ENCODE data around the gene NLE1. TPM values are rescaled to one million over a fixed set of nuclear protein-coding genes. Genes with fewer than 3 reads are reported as not detected.
A peak's percentile ranks its signal among the peaks of the same experiment; 100 is the strongest.

NLE1 gene
- total RNA-seq, 2 donors from 2014 or later, result 9.1 to 18.5 TPM

GRCh38 chr17:35088881-35089585 lies 53.1 kb downstream of the NLE1 start:
- peak; percentile 68 for TF ChIP-seq CTCF (IDR thresholded peaks at IDR 0.05)
- H3K4me3 ChIP-seq, result peak overlapping the region; percentile 79
- DNase-seq, result peak; percentile 91
- H3K9ac ChIP-seq (ENCODE audit: low read depth in 2 of 2, low read length in 2 of 2), result peak overlapping the region; percentile 99
- no peaks in the 10 kb centered on the region for H3K27me3 ChIP-seq
- H3K9me3 ChIP-seq, result no peaks in the 10 kb centered on the region
- no peaks in the 10 kb centered on the region for H3K36me3 ChIP-seq
- H3K4me1 ChIP-seq, result peaks cover 10% of the 10 kb centered on the region
- H3K27ac ChIP-seq, result peak overlapping the region; percentile 98
- intact Hi-C loops (cut with DNase I), result loop anchor here (2.0 kb wide), 1 partner anchor 90 kb away; no protein-coding TSS in a partner anchor

- no peaks in the 10 kb centered on the region for H3K9me3 ChIP-seq
- intact Hi-C loops (cut with DNase I), result loop anchor here (2.0 kb wide), 1 partner anchor 90 kb away; no protein-coding TSS in a partner anchor
- peak overlapping the region; percentile 79 for H3K4me3 ChIP-seq
- no peaks in the 10 kb centered on the region for H3K36me3 ChIP-seq
- peak overlapping the region; percentile 98 for H3K27ac ChIP-seq
- H3K27me3 ChIP-seq, result no peaks in the 10 kb centered on the region
- H3K4me1 ChIP-seq, result peaks cover 10% of the 10 kb centered on the region
- peak overlapping the region; percentile 99 for H3K9ac ChIP-seq (ENCODE audit: low read depth in 2 of 2, low read length in 2 of 2)
- peak; percentile 60 for DNase-seq
- TF ChIP-seq CTCF (IDR thresholded peaks at IDR 0.05), result no peak
Observed at GRCh38 chr17:35088356-35088880, 53.7 kb downstream of the NLE1 start.

GRCh38 chr17:35087731-35088355 lies 54.3 kb downstream of the NLE1 start:
- intact Hi-C loops (cut with DNase I), result loop anchor here (2.0 kb wide), 1 partner anchor 89 kb away; no protein-coding TSS in a partner anchor
- Histone ChIP-seq H3K27me3 (no peaks in the 10 kb centered on the region), H3K4me3 (peak overlapping the region; percentile 79), H3K27ac (peak overlapping the region; percentile 98), H3K4me1 (peaks cover 10% of the 10 kb centered on the region), H3K36me3 (no peaks in the 10 kb centered on the region), H3K9me3 (no peaks in the 10 kb centered on the region), H3K9ac (ENCODE audit: low read depth in 2 of 2, low read length in 2 of 2) (peak overlapping the region; percentile 99)
- TF ChIP-seq CTCF (IDR thresholded peaks at IDR 0.05), result no peak
- DNase-seq, result peak; percentile 83

GRCh38 chr17:35086931-35087573 lies 55.1 kb downstream of the NLE1 start:
- Histone ChIP-seq H3K27ac (peak overlapping the region; percentile 98), H3K36me3 (no peaks in the 10 kb centered on the region), H3K4me3 (peak overlapping the region; percentile 79), H3K9me3 (no peaks in the 10 kb centered on the region), H3K4me1 (peaks cover 13% of the 10 kb centered on the region), H3K9ac (ENCODE audit: low read depth in 2 of 2, low read length in 2 of 2) (peak overlapping the region in 1 of 2 donors; percentile 99), H3K27me3 (no peaks in the 10 kb centered on the region)
- intact Hi-C loops (cut with DNase I), result no loop called here
- TF ChIP-seq CTCF (IDR thresholded peaks at IDR 0.05), result no peak
- DNase-seq, result peak; percentile 38

- TF ChIP-seq CTCF (IDR thresholded peaks at IDR 0.05), result no peak
- no peak overlapping the region for H3K4me3 ChIP-seq
- H3K9ac ChIP-seq (ENCODE audit: low read depth in 2 of 2, low read length in 2 of 2), result no peak overlapping the region
- H3K4me1 ChIP-seq, result peaks cover 19% of the 10 kb centered on the region
- H3K36me3 ChIP-seq, result no peaks in the 10 kb centered on the region
- no peak for DNase-seq
- H3K9me3 ChIP-seq, result no peaks in the 10 kb centered on the region
- intact Hi-C loops (cut with DNase I), result no loop called here
- peak overlapping the region; percentile 18 for H3K27ac ChIP-seq
- H3K27me3 ChIP-seq, result no peaks in the 10 kb centered on the region
Observed at GRCh38 chr17:35086164-35086563, 55.9 kb downstream of the NLE1 start.

Measured in colonic mucosa (tissue), 4 donors.